ENCODE results near the gene EFNA3. TPM values are rescaled to one million over a fixed set of nuclear protein-coding genes. Genes with fewer than 3 reads are reported as not detected.

EFNA3 gene
- total RNA-seq, 1 donor, result 1.4 TPM

- Histone ChIP-seq H4K20me1 (ENCODE audit: insufficient read depth, low read length) (no peaks in the 10 kb centered on the region), H3K27me3 (ENCODE audit: insufficient read depth, low read length) (peaks cover 62% of the 10 kb centered on the region), H3K36me3 (ENCODE audit: insufficient read depth, low read length) (no peaks in the 10 kb centered on the region), H2AFZ (ENCODE audit: low read length) (no peak overlapping the region), H3K27ac (ENCODE audit: low read depth, low read length) (no peak overlapping the region), H3K9me3 (ENCODE audit: low read depth, low read length) (no peaks in the 10 kb centered on the region), H3K79me2 (ENCODE audit: insufficient read depth, low read length) (no peaks in the 10 kb centered on the region), H3K4me2 (ENCODE audit: insufficient read depth, low read length) (no peak overlapping the region), H3K4me3 (ENCODE audit: insufficient read depth, low read length) (peak overlapping the region; percentile 33), H3K4me1 (ENCODE audit: insufficient read depth, low read length) (peaks cover 13% of the 10 kb centered on the region)
- DNase-seq (ENCODE audit: insufficient read length, low spot score, missing footprints), result peak; percentile 85
- TF ChIP-seq CTCF (IDR thresholded peaks at IDR 0.05; ENCODE audit: extremely low read depth, low read depth, low read length), result no peak
Observed at GRCh38 chr1:155125946-155126555, 47.4 kb downstream of the EFNA3 start.

GRCh38 chr1:155126556-155127104 is 48.0 kb downstream of the EFNA3 start:
- no peak for TF ChIP-seq CTCF (IDR thresholded peaks at IDR 0.05; ENCODE audit: extremely low read depth, low read depth, low read length)
- Histone ChIP-seq H3K4me3 (ENCODE audit: insufficient read depth, low read length) (peak overlapping the region; percentile 39), H3K27me3 (ENCODE audit: insufficient read depth, low read length) (peaks cover 62% of the 10 kb centered on the region), H3K9me3 (ENCODE audit: low read depth, low read length) (no peaks in the 10 kb centered on the region), H2AFZ (ENCODE audit: low read length) (no peak overlapping the region), H3K4me1 (ENCODE audit: insufficient read depth, low read length) (peaks cover 13% of the 10 kb centered on the region), H3K79me2 (ENCODE audit: insufficient read depth, low read length) (no peaks in the 10 kb centered on the region), H3K36me3 (ENCODE audit: insufficient read depth, low read length) (no peaks in the 10 kb centered on the region), H3K27ac (ENCODE audit: low read depth, low read length) (no peak overlapping the region), H4K20me1 (ENCODE audit: insufficient read depth, low read length) (no peaks in the 10 kb centered on the region), H3K4me2 (ENCODE audit: insufficient read depth, low read length) (peak overlapping the region; percentile 76)
- peak; percentile 66 for DNase-seq (ENCODE audit: insufficient read length, low spot score, missing footprints)

GRCh38 chr1:155127105-155127966 is 48.7 kb downstream of the EFNA3 start, which contains the start of gene EFNA1:
Gene EFNA1, plus strand, starts transcription at chr1:155127876. Its CDS starts 102 bp downstream, at chr1:155127978.
- TF ChIP-seq CTCF (IDR thresholded peaks at IDR 0.05; ENCODE audit: extremely low read depth, low read depth, low read length), result no peak
- DNase-seq (ENCODE audit: insufficient read length, low spot score, missing footprints), result peak; percentile 79
- Histone ChIP-seq H3K4me1 (ENCODE audit: insufficient read depth, low read length) (peaks cover 13% of the 10 kb centered on the region), H3K4me2 (ENCODE audit: insufficient read depth, low read length) (peak within 1 kb of the TSS; percentile 76), H3K9me3 (ENCODE audit: low read depth, low read length) (no peaks in the 10 kb centered on the region), H4K20me1 (ENCODE audit: insufficient read depth, low read length) (no peaks in the 10 kb centered on the region), H2AFZ (ENCODE audit: low read length) (peak within 1 kb of the TSS; percentile 35), H3K36me3 (ENCODE audit: insufficient read depth, low read length) (no peaks in the 10 kb centered on the region), H3K79me2 (ENCODE audit: insufficient read depth, low read length) (no peaks in the 10 kb centered on the region), H3K27ac (ENCODE audit: low read depth, low read length) (no peak within 1 kb of the TSS), H3K4me3 (ENCODE audit: insufficient read depth, low read length) (peak within 1 kb of the TSS; percentile 39), H3K27me3 (ENCODE audit: insufficient read depth, low read length) (peaks cover 62% of the 10 kb centered on the region)

All from osteoblast (primary cell).